ENCODE results near the gene RCAN3.
"Not testable (repeated sequence)": the region's sequence is repeated elsewhere in the genome, so short reads cannot be mapped to it uniquely, and the experiment has no call there.

The RCAN3 gene

GRCh38 chr1:24502709-24503058 is at the start of gene RCAN3:
TSS of gene RCAN3 (plus strand) at chr1:24502836. CDS start at chr1:24514373, 11,537 bp downstream.
- peak; percentile 93 for DNase-seq

- DNase-seq, result no peak
These were observed 49.6 kb upstream of the RCAN3 start for GRCh38 chr1:24452922-24453485.

- DNase-seq, result no peak
These were observed 48.0 kb upstream of the RCAN3 start for GRCh38 chr1:24454673-24455072.

GRCh38 chr1:24455272-24455671 is 47.4 kb upstream of the RCAN3 start:
- no peak for DNase-seq

GRCh38 chr1:24457866-24458265 is 44.8 kb upstream of the RCAN3 start:
- no peak for DNase-seq

- DNase-seq, result no peak
These were observed 42.9 kb upstream of the RCAN3 start for GRCh38 chr1:24459551-24460266.

GRCh38 chr1:24462128-24462527 is 40.5 kb upstream of the RCAN3 start:
- not testable (repeated sequence) for DNase-seq

GRCh38 chr1:24463776-24464735 is 38.6 kb upstream of the RCAN3 start:
- DNase-seq, result no peak

- no peak for DNase-seq
These were observed 37.5 kb upstream of the RCAN3 start for GRCh38 chr1:24465099-24465498.

- DNase-seq, result no peak
These were observed 37.0 kb upstream of the RCAN3 start for GRCh38 chr1:24465638-24466037.

- DNase-seq, result no peak
These were observed 33.8 kb upstream of the RCAN3 start for GRCh38 chr1:24468685-24469316.

- DNase-seq, result no peak
These were observed 32.0 kb upstream of the RCAN3 start for GRCh38 chr1:24470592-24470991.

- DNase-seq, result no peak
These were observed 29.9 kb upstream of the RCAN3 start for GRCh38 chr1:24472527-24473251.

GRCh38 chr1:24474193-24474592 is 28.4 kb upstream of the RCAN3 start:
- DNase-seq, result no peak

- no peak for DNase-seq
These were observed 26.9 kb upstream of the RCAN3 start for GRCh38 chr1:24475700-24476099.

- DNase-seq, result no peak
These were observed 26.1 kb upstream of the RCAN3 start for GRCh38 chr1:24476571-24476970.

GRCh38 chr1:24477309-24477708 is 25.3 kb upstream of the RCAN3 start:
- DNase-seq, result no peak

GRCh38 chr1:24481101-24481500 is 21.5 kb upstream of the RCAN3 start:
- DNase-seq, result no peak

GRCh38 chr1:24481843-24482610 is 20.6 kb upstream of the RCAN3 start:
- no peak for DNase-seq

- DNase-seq, result no peak
These were observed 19.2 kb upstream of the RCAN3 start for GRCh38 chr1:24483441-24483840.

GRCh38 chr1:24484199-24484598 is 18.4 kb upstream of the RCAN3 start:
- no peak for DNase-seq
